HG03378 (cell line): ENCODE results near the gene OR4X2.
"Not testable (repeated sequence)": the region's sequence is repeated elsewhere in the genome, so short reads cannot be mapped to it uniquely, and the experiment has no call there.

ENCODE experiments used
- ATAC-seq: cut with Tn5 transposase; IDR thresholded peaks from one replicate; pipeline ENCODE4 v1.9.1; 2021; ENCODE audit warnings: mild to moderate bottlenecking, moderate library complexity; ENCODE audit not compliant: unreplicated experiment

Gene OR4X2

GRCh38 chr11:48244804-48245203 lies at the start of gene OR4X2:
Gene OR4X2 (plus strand): TSS chr11:48245104. CDS start chr11:48245104, 0 bp downstream.
- ATAC-seq: no peak

GRCh38 chr11:48207881-48208280 lies 37.0 kb upstream of the OR4X2 start:
- no peak for ATAC-seq

- no peak for ATAC-seq
These were observed 34.9 kb upstream of the OR4X2 start for GRCh38 chr11:48210052-48210451.

- ATAC-seq: no peak
These were observed 28.4 kb upstream of the OR4X2 start, which contains the start of gene OR4B1 for GRCh38 chr11:48216510-48216909. Gene OR4B1 (plus strand): TSS chr11:48216810. CDS start chr11:48216810, 0 bp downstream.

GRCh38 chr11:48228761-48229160 lies 16.1 kb upstream of the OR4X2 start:
- no peak for ATAC-seq

GRCh38 chr11:48230057-48230456 lies 14.8 kb upstream of the OR4X2 start:
- ATAC-seq: not testable (repeated sequence)

- ATAC-seq: no peak
These were observed 7.2 kb upstream of the OR4X2 start for GRCh38 chr11:48237727-48238126.

GRCh38 chr11:48242501-48242900 lies 2.4 kb upstream of the OR4X2 start:
- no peak for ATAC-seq

GRCh38 chr11:48248902-48249301 lies 4.0 kb downstream of the OR4X2 start:
- no peak for ATAC-seq

GRCh38 chr11:48261600-48261999 lies 16.7 kb downstream of the OR4X2 start:
- no peak for ATAC-seq

GRCh38 chr11:48263423-48263911 lies 18.6 kb downstream of the OR4X2 start, which contains the start of gene OR4X1:
Gene OR4X1 (plus strand): TSS chr11:48263861. CDS start chr11:48263861, 0 bp downstream.
- ATAC-seq: no peak

GRCh38 chr11:48270621-48271020 lies 25.7 kb downstream of the OR4X2 start:
- no peak for ATAC-seq

GRCh38 chr11:48272606-48273005 lies 27.7 kb downstream of the OR4X2 start:
- ATAC-seq: no peak
